ENCODE measurements around the gene ESF1.

GRCh38 chr20:13700761-13701160 is 84.0 kb downstream of the ESF1 start:
- TF ChIP-seq POLR2AphosphoS5 (IDR thresholded peaks at IDR 0.05), result no peak
- TF ChIP-seq CTCF (IDR thresholded peaks at IDR 0.05), result no peak
- TF ChIP-seq POLR2A (IDR thresholded peaks at IDR 0.05), result no peak
- no peak for TF ChIP-seq EP300 (IDR thresholded peaks at IDR 0.05)

All from sigmoid colon (tissue), 4 donors.